ENCODE results near the gene F10. TPM values are rescaled to one million over a fixed set of nuclear protein-coding genes. Genes with fewer than 3 reads are reported as not detected.
A peak's percentile ranks its signal among the peaks of the same experiment; 100 is the strongest.

The F10 gene
- total RNA-seq, 1 donor from 2014 or later: 5.2 TPM

GRCh38 chr13:113196970-113197737 lies 74.6 kb downstream of the F10 start:
- ATAC-seq (peak; percentile 30), DNase-seq (ENCODE audit: missing footprints) (no peak)
- intact Hi-C loops (cut with DNase I): no loop called here

Other genes with a start within 250 kb of the F10 start
- gene MCF2L, start 153.6 kb upstream of the F10 start, total RNA-seq: 45.9 TPM
- gene F7, start 17.0 kb upstream of the F10 start, total RNA-seq: not detected
- not detected for gene PROZ, start 35.8 kb downstream of the F10 start, total RNA-seq
- gene PCID2, start 85.9 kb downstream of the F10 start, total RNA-seq: 57.2 TPM
- gene CUL4A, start 86.8 kb downstream of the F10 start, total RNA-seq: 143 TPM
- gene LAMP1, start 174.4 kb downstream of the F10 start, total RNA-seq: 104 TPM
- gene GRTP1, start 241.3 kb downstream of the F10 start, total RNA-seq: 1.5 TPM